HepG2 (cell line): ENCODE results near the gene RMI2. TPM values are rescaled to one million over a fixed set of nuclear protein-coding genes. Genes with fewer than 3 reads are reported as not detected.
A peak's percentile ranks its signal among the peaks of the same experiment; 100 is the strongest.

Experiments
- ATF7-NPFF ChIP-seq: sonication (generic); formaldehyde crosslinking; IDR thresholded peaks from 2 replicates; pipeline ENCODE4 v1.8.1; 2023; ENCODE audit warnings: mild to moderate bottlenecking, low read depth, missing genetic modification reagents, moderate library complexity
- CREM ChIP-seq, 2 experiments: sonication (generic) in 1 of 2; formaldehyde crosslinking in 1 of 2; IDR thresholded peaks; 2 replicates each; pipeline versions ENCODE4 v1.4.0 to v1.6.1; 2016 to 2020; ENCODE audit warnings: antibody characterized with exemption in 1 of 2, mild to moderate bottlenecking in 1 of 2, missing genetic modification reagents in 1 of 2
- HNRNPL ChIP-seq: fragments of 200-400 bp; formaldehyde crosslinking; IDR thresholded peaks from 2 replicates; pipeline ENCODE4 v1.6.1; 2017; ENCODE audit warnings: mild to moderate bottlenecking, low read depth, low read length
- KDM1A ChIP-seq: IDR thresholded peaks from 2 replicates; pipeline ENCODE4 v1.6.1; 2016; ENCODE audit warnings: missing compliant biosample characterization
- LBX2 ChIP-seq: sonication (generic); formaldehyde crosslinking; IDR thresholded peaks from 2 replicates; pipeline ENCODE4 v1.5.0; 2020; ENCODE audit warnings: missing genetic modification reagents, mild to moderate bottlenecking, borderline replicate concordance
- NR2F1 ChIP-seq, 2 experiments: fragments of 450-650 bp in 1 of 2; formaldehyde crosslinking in 1 of 2; IDR thresholded peaks; 2 replicates each; pipeline versions ENCODE4 v1.5.0 to v1.6.1; 2016 to 2020; ENCODE audit warnings: mild to moderate bottlenecking in 1 of 2, missing compliant biosample characterization in 1 of 2, missing genetic modification reagents in 1 of 2, moderate library complexity in 1 of 2
- SOX13 ChIP-seq, 3 experiments: fragments of 450-650 bp in 1 of 3; sonication (generic) in 1 of 3; formaldehyde crosslinking in 1 of 3; IDR thresholded peaks in 2 of 3; conservative IDR thresholded peaks in 1 of 3; 2 replicates each; pipeline versions ENCODE4 v1.5.0 to v1.6.1; 2016 to 2020; ENCODE audit warnings: antibody characterized with exemption in 1 of 3, mild to moderate bottlenecking in 1 of 3, missing compliant biosample characterization in 1 of 3, missing genetic modification reagents in 1 of 3, moderate library complexity in 1 of 3
- SOX6 ChIP-seq, 2 experiments: fragments of 450-650 bp in 1 of 2; sonication (generic) in 1 of 2; formaldehyde crosslinking in 1 of 2; IDR thresholded peaks; 2 replicates each; pipeline versions ENCODE4 v1.4.0 to v1.6.1; 2017 to 2020; ENCODE audit warnings: antibody characterized with exemption in 1 of 2, mild to moderate bottlenecking in 1 of 2, missing genetic modification reagents in 1 of 2
- SP1 ChIP-seq, 2 experiments: fragments of 450-650 bp in 1 of 2; sonication (generic) in 1 of 2; formaldehyde crosslinking in 1 of 2; IDR thresholded peaks; 2 replicates each; pipeline versions ENCODE4 v1.4.0 to v1.6.1; 2016 to 2020; ENCODE audit warnings: missing genetic modification reagents in 1 of 2
- TFDP2 ChIP-seq: sonication (generic); formaldehyde crosslinking; IDR thresholded peaks from 2 replicates; pipeline ENCODE4 v1.4.0; 2020; ENCODE audit warnings: missing genetic modification reagents
- TIGD3 ChIP-seq: sonication (generic); formaldehyde crosslinking; IDR thresholded peaks from 2 replicates; pipeline ENCODE4 v1.5.1; 2020; ENCODE audit warnings: mild to moderate bottlenecking, missing genetic modification reagents, borderline replicate concordance
- XBP1 ChIP-seq: sonication (generic); formaldehyde crosslinking; IDR thresholded peaks from 2 replicates; pipeline ENCODE4 v1.5.0; 2020; ENCODE audit warnings: missing genetic modification reagents
- ZBTB14 ChIP-seq: sonication (generic); formaldehyde crosslinking; IDR thresholded peaks from 2 replicates; pipeline ENCODE4 v1.4.0; 2020; ENCODE audit warnings: missing genetic modification reagents
- ZBTB20 ChIP-seq: sonication (generic); formaldehyde crosslinking; IDR thresholded peaks from 2 replicates; pipeline ENCODE4 v1.8.1; 2023; ENCODE audit warnings: missing genetic modification reagents, low read depth, mild to moderate bottlenecking, borderline replicate concordance
- ZBTB7A ChIP-seq: sonication (generic); formaldehyde crosslinking; IDR thresholded peaks from 2 replicates; pipeline ENCODE4 v1.8.0; 2022; ENCODE audit warnings: mild to moderate bottlenecking, missing genetic modification reagents
- ZC3H13 ChIP-seq: sonication (generic); formaldehyde crosslinking; IDR thresholded peaks from 2 replicates; pipeline ENCODE4 v1.8.1; 2023; ENCODE audit warnings: mild to moderate bottlenecking, missing genetic modification reagents, moderate library complexity
- ZFP36 ChIP-seq: fragments of 150-350 bp; IDR thresholded peaks from 2 replicates; pipeline ENCODE4 v1.6.1; 2018; ENCODE audit warnings: borderline replicate concordance, low read length, low read depth; ENCODE audit not compliant: partially characterized antibody
- ZMYM3 ChIP-seq: sonication (generic); formaldehyde crosslinking; IDR thresholded peaks from 2 replicates; pipeline ENCODE4 v1.5.1; 2020; ENCODE audit warnings: mild to moderate bottlenecking, missing genetic modification reagents
- ZNF33B ChIP-seq: sonication (generic); formaldehyde crosslinking; IDR thresholded peaks from 2 replicates; pipeline ENCODE4 v1.5.1; 2020; ENCODE audit warnings: mild to moderate bottlenecking, missing genetic modification reagents
- ZNF446 ChIP-seq: sonication (generic); formaldehyde crosslinking; IDR thresholded peaks from 2 replicates; pipeline ENCODE4 v1.5.0; 2020; ENCODE audit warnings: mild to moderate bottlenecking, missing genetic modification reagents
- ZNF629 ChIP-seq: sonication (generic); formaldehyde crosslinking; conservative IDR thresholded peaks from 2 replicates; pipeline ENCODE4 v1.5.0; 2020; ENCODE audit warnings: missing genetic modification reagents
- ZNF878 ChIP-seq: sonication (generic); formaldehyde crosslinking; IDR thresholded peaks from 2 replicates; pipeline ENCODE4 v1.8.1; 2023; ENCODE audit warnings: mild to moderate bottlenecking, missing genetic modification reagents, moderate library complexity
- polyA plus RNA-seq, 8 experiments: library from polyadenylated mRNA; depleted of rRNA in 3 of 8; stranded (reverse) in 7 of 8; unstranded in 1 of 8; fragments of >200 nt; fragmentation: Illumina TruSeq in 4 of 8; extraction: Trizol in 4 of 8; gene quantifications; 2 replicates each; pipeline versions ENCODE4 v1.2.1 to v1.2.3, GENCODE V29; 2011 to 2016; ENCODE audit warnings: low read depth in 4 of 8, missing spikeins in 1 of 8, mixed read lengths in 1 of 8; ENCODE audit not compliant: insufficient read depth in 1 of 8
- total RNA-seq, 5 experiments: library from RNA; depleted of rRNA; stranded (reverse); fragments of >200 nt; fragmentation: Illumina TruSeq; extraction: Trizol; gene quantifications; 2 replicates each; pipeline ENCODE4 v1.2.3, GENCODE V29; 2016; ENCODE audit warnings: low read depth in 1 of 5

Gene RMI2
- total and polyA plus RNA-seq, 2 of the 13 experiments (the other 11 are each of a cell fraction or from before 2014, with no cell fraction given): 24.5 to 55.7 TPM

- TF ChIP-seq SOX13 (IDR thresholded peaks at IDR 0.05): no peak
- peak in 1 of 2 experiments; percentile 31; a peak in 1 of 4 replicates for TF ChIP-seq SOX13 (CRISPR knock-in tag; conservative IDR thresholded peaks at IDR 0.05 in 1 of 2, IDR thresholded peaks at IDR 0.05 in 1 of 2)
- no peak for TF ChIP-seq ZNF446 (CRISPR knock-in tag)
- no peak for TF ChIP-seq ZBTB14 (CRISPR knock-in tag)
- TF ChIP-seq HNRNPL: no peak
- no peak for TF ChIP-seq SOX6 (IDR thresholded peaks at IDR 0.05)
- TF ChIP-seq SOX6 (CRISPR knock-in tag; IDR thresholded peaks at IDR 0.05): no peak; the same call in 1 of the 2 replicates
- TF ChIP-seq TFDP2 (CRISPR knock-in tag): peak; percentile 100
- peak; percentile 97 for TF ChIP-seq ZNF878 (CRISPR knock-in tag)
- TF ChIP-seq LBX2: peak; percentile 75; the same call in 1 of the 2 replicates
- TF ChIP-seq SP1 (IDR thresholded peaks at IDR 0.05): no peak
- peak; percentile 59 for TF ChIP-seq SP1 (CRISPR knock-in tag; IDR thresholded peaks at IDR 0.05)
- no peak for TF ChIP-seq NR2F1 (CRISPR knock-in tag; IDR thresholded peaks at IDR 0.05)
- TF ChIP-seq ZNF33B (CRISPR knock-in tag): peak; percentile 88; the same call in 1 of the 2 replicates
- TF ChIP-seq ZFP36: no peak
- peak; percentile 99 for TF ChIP-seq ATF7-NPFF
- TF ChIP-seq CREM (IDR thresholded peaks at IDR 0.05): peak; percentile 53; the same call in 1 of the 2 replicates
- no peak for TF ChIP-seq CREM (CRISPR knock-in tag; IDR thresholded peaks at IDR 0.05)
- TF ChIP-seq ZNF629 (CRISPR knock-in tag): peak; percentile 58
- TF ChIP-seq ZBTB20 (CRISPR knock-in tag): no peak
- TF ChIP-seq XBP1 (CRISPR knock-in tag): no peak
- no peak for TF ChIP-seq KDM1A (CRISPR knock-in tag)
- 0 out of 2 replicates have a peak, but pooled peaks have one; percentile 8 for TF ChIP-seq ZMYM3 (CRISPR knock-in tag)
- peak; percentile 92; the same call in 1 of the 2 replicates for TF ChIP-seq ZC3H13 (CRISPR knock-in tag)
- no peak; the same call in 1 of the 2 replicates for TF ChIP-seq ZBTB7A
- TF ChIP-seq TIGD3 (CRISPR knock-in tag): no peak
Observed at GRCh38 chr16:11345040-11345862, at the start of gene RMI2 (continued).
